Measurements from ENCODE around the gene PPARG.
"Not testable (repeated sequence)": the region's sequence is repeated elsewhere in the genome, so short reads cannot be mapped to it uniquely, and the experiment has no call there.

The PPARG gene

DNA sequence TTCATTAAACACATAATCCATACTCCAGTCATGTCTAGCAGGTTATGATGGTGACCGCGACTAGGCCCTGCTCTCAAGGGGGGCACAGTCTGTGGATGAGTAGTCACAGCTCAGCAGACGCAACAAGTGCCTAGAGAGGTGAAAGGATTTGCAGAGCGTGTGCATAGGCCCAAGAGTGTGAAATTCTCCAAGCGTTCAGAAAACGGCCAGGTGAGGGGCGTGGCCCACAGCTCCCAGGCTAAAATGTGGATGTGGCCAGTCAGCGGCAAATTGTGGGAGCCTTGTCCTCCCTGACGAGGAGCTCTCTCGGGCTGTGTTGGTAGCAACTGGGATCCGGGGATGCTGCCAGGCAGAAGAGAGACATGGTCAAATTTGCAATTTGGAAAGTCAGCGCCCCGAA lies 149.0 kb downstream of the PPARG start:
- in situ Hi-C loops (cut with MboI; ENCODE audit: low sequenced_read_pairs): no loop called here

DNA sequence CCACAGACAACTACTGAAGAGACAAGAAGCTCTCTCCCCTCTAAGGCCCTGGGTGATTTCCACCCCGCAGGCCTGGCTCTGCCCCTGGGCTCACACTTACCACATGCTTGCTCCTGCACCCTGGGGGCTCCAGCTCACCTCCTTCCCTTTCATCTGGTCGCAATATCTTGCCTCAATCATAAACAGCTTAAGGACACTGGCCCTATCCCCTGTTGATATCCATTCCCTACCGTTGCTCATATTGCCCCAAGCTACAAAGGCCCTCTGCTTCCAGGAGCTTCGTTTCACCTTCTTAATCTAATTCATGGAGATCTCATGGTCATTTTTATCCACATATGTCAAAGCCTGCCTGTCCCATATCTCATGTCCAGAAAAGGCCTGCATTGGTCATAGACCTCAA lies 149.4 kb downstream of the PPARG start:
- in situ Hi-C loops (cut with MboI; ENCODE audit: low sequenced_read_pairs): no loop called here

DNA sequence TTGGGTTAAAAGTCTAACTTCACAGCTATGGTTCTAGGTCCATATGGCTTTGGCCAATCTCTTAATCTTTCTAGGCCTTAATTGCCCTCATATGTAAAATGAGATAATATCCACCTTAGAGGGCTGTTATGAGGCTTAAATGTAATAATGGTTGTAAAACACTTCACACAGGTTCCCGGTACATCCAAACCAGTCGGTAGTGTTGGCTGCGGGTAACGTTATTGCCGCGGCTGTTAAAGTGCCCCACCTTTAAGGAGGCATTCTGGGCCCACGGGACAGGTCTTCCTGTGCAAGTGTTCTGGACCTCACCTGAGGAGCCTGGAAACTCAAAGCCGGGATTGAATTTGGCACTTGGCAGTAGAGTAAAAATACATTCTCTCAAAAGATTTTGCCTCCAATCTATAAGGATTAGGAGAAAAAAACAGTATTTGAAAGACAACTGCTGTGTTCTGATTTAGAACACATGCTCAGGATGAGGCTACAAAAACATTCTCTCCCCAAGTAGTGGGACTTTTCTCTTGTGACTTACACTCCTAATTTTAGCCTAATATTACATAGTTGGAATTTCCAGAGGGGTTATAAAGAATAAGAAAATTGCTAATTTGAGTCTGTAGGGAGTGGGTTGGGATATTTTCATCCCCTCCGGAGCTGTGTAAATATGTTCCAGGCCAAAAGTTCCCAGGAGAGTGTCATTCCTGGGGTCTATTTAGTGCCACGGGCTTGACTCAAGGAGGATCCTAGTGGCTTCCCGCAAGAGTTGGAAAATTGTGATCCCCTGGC lies 150.5 kb downstream of the PPARG start:
- in situ Hi-C loops (cut with MboI; ENCODE audit: low sequenced_read_pairs): no loop called here

DNA sequence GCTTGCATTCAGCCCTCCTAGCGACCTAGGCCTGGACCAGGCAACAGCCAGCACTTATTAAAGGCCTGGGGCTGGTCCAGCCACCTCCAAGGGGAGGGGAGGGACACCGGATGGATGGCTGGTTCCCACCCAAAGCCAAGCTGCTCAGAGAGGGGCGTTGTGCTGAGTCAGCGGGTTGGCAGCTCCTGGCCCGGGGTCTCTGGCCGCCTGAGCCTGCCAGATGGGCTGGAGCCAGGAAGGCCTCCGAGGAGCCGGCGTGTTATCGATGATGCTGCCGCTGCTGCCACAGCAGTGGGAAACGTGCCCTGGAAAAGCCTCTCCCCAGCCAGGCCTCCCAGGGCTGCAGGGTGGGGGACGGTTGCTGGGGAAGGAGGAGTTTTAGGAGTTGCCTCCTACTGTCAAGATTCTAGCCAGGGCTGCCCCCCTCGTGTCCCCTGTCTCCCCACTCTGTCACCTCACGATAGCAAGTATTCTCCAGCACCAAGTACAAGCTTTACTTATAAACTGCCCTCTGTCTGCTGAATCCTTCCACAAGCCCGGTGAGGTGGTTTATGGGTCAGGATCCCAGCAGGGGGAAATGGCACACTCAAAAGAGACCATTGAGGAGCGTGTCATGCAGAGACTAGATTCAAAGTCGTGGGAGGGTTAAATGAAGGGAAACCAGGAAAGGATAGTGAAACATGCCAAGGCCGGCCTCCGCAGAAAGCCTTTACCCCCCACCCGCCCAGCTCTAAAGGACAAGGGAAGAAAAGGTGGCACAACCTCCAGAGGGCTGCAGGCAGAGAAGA lies 152.3 kb downstream of the PPARG start:
- in situ Hi-C loops (cut with MboI; ENCODE audit: low sequenced_read_pairs): no loop called here

DNA sequence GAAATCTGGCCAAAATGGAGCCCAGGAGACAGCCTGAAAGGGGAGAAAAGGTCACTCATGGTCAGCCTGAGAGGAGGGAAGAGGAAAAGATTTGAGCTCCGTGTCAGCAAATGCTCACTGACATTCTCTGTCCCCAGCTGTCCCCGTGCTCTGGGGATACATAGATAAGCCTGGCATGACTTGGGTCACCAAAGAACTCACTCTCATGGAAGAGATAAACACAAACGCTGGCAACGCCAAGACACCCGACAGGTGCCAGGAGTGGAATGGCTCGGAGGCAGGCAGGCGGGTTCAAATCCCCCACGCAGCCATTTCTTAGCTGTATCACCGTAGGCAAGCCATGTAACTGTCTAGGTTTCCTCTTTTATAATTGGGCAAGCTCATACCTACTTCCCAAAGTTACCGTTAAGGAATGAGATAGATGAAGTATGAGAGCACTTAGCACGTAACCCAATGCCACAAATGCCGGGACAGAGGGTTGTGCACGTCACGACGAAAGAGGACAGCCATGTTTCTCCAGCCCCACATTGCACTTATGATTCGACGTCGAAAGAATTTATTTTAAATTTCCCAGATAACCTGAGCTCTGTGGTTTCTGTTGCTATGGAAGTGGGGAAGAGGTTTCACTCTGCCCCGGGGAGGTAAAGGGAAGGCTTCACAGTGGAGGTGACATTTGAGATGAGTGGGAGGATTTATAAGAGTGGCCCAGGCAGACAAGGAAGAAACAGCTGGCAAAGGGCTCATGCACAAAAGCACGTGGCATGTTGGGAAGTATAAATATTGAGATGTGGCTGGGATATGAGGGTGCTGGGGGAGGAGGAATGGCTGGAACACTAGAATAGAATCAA lies 154.0 kb downstream of the PPARG start:
- in situ Hi-C loops (cut with MboI; ENCODE audit: low sequenced_read_pairs): no loop called here

DNA sequence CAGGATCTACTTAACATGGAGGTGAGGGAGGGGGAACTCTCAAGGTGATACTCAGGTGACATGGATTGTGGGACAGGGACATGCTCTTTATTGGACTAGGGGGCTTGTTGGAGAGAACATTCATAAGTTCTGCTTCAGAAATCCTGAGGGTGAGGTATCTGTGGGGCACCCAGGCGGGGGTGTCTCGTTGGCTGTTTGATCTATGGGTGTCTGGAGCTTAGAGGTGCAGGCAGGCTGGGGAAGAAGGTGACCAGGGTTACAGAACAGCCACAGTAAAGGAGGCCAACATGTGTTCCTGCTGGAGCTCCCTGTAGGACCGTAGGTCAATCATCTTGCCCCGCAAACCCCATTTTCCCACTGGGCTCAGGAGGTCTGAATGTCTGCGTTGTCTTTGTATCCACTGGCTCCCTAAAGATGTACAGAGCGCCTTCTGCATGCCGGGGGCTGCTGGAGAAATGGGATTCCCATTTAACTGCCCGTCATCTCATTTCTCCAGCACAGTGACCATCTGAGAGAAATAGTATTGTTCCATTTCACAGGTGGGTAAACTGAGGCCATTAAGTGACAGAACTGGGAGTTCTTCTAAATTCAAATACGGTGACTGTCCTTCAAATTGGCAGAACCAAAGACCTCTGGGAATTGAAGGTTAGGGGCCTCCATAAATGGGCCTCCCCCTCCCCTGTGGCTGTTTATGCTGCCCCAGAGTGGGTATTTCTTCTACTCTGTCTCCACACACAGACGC lies 155.1 kb downstream of the PPARG start:
- in situ Hi-C loops (cut with MboI; ENCODE audit: low sequenced_read_pairs): no loop called here

DNA sequence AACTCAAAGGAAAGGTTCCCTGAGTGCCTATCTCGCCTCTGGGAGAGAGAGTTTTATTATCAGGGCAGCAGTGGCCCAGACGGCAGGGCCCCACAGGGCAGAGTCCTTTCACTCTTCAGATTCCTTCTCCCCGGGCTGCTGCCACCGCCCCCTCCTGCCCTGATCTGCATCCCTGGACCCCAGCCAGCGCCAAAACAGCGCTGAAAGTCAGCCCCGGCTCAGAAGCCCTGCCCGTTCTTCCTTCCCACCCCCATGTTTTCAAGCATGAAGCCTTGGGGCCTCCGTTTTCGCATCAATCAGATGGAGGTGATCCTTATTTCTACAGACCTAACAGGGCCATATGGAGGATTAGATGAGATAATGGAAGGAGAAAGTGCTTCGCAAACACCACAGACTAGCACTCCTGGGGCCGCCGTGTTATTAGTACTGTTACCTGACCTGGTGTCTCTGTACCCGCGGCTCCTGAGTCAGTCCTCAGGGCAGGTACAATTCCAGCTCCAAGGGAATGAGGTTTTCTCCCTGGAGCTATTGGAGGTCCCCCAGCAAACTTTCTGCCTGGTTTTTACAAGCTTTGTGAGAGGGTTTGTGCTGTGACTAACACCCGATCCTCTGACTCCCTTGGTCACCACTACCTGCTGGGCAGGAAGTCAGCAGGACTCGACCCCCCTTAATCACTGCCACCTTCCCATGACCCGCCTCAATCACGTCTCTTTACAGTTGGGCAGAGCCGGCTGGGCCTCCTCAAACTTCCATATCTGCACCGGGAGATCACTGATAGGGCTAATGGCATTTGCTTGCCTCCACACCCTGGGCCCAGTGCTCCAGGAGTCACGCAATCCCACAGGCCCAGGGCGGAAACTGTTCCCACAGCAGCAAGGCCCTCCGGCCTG lies 156.0 kb downstream of the PPARG start:
- in situ Hi-C loops (cut with MboI; ENCODE audit: low sequenced_read_pairs): no loop called here

DNA sequence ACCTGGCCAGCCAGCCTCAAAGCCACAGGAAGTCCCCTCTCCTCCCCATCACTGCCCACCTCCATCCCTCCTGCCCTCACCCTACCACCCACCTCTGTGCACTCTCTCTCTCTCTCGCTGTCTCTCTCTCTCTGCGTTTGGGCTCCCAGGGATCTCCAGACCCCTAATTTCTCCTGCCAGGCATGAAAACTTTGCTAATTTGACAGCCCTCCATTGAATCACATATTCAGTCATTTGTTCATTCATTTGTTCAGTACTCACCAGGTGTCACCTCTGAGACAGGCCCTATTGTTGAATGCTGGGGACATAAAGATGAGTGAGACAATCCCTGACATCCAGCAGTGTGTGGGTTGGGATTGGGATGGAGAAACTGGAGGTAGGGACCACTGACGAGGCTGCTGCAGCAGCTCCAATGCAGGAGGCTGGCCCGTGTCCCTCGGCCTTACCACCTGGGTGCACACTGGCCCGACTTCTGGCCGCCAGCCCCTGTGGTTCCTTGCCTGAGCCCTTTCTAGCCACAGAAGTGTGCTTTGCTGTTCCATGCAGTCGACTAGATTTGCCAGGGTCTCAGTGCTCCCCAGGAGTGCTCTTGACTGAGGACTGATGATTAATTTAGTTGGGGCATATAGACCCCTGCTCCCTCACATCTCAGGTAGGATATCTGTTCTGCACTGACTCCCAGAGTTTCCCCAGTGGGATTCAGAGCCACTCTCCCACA lies 156.8 kb downstream of the PPARG start:
- in situ Hi-C loops (cut with MboI; ENCODE audit: low sequenced_read_pairs): no loop called here

DNA sequence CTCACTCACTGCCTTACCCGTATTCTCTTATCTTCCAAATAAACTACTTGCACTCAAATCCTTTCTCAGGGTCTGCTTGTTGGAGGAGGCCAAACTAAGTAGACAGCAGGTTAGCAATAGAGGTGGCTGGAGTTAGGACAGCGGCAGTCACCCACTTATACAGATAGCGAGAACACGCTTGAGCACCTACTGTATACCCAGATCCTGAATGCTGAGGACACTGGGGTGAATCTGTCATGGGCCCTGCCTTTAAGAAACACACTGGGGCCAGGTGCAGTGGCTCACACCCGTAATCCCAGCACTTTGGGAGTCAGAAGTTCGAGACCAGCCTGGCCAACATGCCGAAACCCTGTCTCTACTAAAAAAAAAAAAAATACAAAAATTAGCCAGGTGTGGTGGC lies 157.4 kb downstream of the PPARG start:
- in situ Hi-C loops (cut with MboI; ENCODE audit: low sequenced_read_pairs): no loop called here

DNA sequence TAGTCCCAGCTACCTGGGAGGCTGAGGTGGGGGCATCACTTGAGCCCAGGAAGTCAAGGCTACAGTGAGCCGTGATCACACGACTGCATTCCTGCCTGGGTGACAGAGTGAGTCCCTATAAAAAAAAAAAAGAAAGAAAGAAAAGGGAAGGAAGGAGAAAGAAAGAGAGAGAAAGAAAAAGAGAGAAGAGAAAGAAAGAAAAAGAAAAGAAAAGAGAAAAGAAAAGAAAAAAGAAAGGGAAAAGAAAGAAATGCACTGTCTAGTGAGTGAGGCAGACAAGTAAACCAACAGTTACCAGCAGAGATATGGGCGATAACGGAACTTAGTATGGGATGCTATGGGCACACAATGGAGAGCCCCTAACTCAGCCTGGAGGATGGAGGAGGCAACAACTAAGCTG lies 158.2 kb downstream of the PPARG start:
- in situ Hi-C loops (cut with MboI; ENCODE audit: low sequenced_read_pairs): no loop called here

DNA sequence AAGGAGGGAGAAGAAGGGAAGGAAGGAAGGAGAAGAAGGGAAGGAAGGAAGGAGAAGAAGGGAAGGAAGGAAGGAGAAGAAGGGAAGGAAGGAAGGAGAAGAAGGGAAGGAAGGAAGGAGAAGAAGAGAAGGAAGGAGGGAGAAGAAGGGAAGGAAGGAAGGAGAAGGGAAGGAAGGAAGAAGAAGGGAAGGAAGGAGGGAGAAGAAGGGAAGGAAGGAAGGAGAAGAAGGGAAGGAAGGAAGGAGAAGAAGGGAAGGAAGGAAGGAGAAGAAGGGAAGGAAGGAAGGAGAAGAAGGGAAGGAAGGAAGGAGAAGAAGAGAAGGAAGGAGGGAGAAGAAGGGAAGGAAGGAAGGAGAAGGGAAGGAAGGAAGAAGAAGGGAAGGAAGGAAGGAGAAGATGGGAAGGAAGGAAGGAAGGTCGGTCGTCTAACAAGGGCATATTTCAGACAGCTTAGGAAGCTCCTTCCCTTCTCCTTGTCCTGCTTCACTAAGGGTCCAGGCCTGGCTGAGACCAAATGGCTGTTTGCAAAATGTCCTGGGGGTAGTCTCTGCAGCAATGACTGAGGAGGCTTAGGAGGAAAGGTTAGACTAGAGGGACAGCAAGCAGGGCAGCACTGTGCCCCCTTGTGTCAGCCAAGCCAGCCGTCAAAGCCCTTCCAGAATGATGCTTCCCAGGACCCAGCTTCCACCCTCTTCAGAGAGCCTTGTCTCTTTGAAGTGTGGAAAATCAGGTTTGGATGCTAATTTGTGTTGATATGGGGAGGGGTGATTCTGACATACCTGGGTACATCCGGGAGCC lies 159.7 kb downstream of the PPARG start:
- in situ Hi-C loops (cut with MboI; ENCODE audit: low sequenced_read_pairs): not testable (repeated sequence)

DNA sequence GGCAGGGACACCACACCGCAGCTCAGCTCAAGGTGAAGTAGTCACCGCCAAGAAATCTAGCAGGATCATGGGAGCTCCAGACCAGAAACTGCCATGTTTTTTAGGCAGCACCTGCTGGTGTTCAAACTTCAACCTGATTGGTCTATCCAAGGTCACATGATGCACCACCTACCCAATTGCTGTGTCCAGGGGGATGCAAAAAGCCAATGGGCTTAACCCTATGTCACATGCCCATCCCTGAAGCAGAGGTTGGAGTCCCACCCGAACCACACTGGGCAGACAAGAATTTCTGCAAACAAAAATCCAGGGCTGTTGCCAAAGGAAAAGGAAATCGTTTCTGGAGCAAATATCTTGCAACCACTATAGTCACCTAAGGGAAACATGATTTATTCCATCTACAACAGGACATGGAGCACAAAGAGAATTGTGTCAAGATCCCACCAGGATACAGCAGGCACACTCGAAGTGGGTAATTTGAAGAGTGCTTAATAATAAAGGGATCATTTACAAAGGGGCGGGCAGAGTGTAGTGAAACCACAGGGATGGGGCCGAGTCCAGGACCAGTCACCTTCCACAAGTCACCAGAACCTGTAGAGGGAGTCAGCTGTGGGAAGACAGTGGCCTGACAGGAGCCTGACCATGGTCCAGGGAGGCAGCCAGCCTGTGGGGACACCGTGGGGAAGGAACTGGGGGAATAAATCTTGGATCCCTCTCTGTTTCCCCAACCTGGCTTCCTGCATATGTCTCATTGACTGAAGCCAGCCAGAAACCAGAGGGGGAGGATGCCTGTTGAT lies 161.2 kb downstream of the PPARG start:
- in situ Hi-C loops (cut with MboI; ENCODE audit: low sequenced_read_pairs): no loop called here

DNA sequence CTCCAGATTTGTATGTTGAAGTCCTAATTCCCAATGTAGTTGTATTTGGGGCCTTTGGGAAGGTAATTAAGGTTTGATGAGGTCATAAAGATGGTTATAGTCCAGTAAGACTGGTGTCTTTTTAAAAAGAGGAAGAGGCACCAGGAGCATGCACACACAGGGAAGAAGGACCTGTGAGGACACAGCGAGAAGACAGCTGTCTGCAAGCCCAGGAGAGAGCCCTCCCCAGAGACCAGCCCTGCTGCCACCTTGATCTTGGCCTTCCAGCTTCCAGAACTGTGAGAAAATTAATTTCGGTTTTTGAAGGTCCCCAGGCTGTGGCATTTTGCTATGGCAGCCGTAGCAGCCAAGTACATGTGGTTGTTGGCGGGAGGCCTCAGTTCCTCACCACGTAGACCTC lies 162.6 kb downstream of the PPARG start:
- in situ Hi-C loops (cut with MboI; ENCODE audit: low sequenced_read_pairs): no loop called here

DNA sequence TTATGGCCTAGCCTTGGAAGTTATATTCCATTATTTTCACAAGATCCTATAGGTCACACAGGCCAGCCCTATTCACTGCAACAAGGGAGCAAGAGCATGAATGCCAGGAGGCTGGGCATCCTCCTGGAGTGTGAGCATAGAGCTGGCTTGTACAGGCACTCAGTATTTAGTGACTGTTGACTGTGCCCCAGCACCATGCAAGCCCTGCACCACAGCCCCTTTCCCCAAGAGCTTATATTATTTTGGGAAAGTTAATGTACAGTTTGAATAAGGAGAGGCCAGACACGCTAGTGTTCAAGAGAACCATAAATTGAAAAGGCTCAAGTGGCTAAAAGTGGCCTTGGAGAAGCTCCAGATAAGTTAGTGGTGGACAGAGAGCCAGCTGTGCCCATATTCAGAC lies 163.1 kb downstream of the PPARG start:
- in situ Hi-C loops (cut with MboI; ENCODE audit: low sequenced_read_pairs): no loop called here

DNA sequence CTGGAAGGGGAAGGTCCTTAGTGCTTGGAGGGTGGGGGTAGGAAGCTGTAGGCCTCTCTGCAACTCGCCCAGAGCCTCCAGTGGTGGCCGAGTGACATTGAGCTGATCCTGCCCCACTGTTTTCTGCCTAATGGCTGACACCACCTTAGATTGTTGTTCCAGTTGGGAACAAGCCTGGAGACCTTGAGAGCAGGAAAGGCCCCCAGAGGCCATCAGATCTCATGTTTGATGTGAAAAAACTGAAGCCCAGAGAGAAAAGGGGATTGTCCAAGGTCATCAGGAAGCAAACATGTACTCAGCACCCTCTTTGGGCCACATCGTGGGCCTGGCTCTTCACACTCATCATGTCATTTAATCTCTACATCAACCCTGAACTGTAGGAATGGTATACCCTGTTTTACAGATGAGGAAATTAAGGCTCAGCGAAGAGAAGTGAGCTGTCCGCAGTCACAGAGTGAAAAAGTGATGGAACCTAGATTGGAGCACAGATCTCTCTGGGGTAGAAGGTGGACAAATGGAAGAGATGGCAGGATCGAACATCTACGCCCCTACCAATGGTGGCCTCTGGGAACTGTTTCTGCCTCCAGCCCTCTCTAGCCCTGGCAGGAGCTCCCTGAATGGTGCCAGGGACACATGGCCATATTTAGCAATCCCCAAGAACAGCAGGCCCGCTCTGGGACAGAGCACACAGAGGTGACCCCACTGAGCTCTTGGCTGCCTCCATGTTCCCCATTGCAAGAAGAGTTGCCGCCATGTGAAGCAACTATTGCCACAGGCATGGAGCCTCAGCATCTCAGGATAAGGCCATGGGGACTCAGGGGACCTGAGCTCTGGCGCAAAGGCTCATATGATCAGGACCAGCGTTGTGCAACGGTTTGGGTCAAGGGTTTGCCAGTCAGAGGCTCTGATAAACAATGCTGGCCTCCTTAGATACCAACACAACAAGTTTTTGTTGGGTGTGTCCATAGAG lies 163.8 kb downstream of the PPARG start:
- in situ Hi-C loops (cut with MboI; ENCODE audit: low sequenced_read_pairs): no loop called here

DNA sequence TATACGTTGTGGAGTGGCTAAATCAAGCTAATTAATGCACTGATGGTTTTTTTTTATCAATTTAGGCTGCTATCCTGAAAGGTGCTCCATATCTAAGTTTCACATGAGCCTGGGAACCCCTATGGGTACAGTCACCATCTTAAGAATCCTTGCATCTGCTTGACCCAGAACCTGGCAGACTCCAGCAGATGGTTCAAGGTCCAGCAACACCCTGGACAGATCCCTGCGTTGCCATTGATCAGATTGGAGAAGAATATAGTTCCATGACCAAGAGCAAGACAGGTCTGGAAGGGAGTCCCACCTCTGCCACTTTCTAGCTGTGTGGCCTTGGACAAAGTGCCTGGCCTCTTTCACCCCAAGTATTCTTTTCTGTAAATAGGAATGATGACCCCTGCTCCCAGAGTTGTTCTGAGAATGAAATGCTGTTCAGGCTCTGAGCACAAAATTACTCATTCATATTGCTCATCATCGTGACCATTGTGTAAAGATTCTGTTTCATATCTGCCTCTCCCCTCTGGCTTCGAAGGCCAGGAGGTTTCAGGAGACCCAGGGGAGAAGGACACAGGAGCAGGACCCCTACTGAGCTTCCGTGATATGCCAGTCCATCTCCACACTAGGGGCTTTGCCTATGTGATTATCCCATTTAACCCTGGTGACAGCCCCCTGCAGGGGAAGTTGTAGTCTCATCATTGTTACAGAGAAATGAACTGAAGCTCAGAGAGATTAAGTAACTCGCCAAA lies 165.4 kb downstream of the PPARG start:
- in situ Hi-C loops (cut with MboI; ENCODE audit: low sequenced_read_pairs): no loop called here
